Amygdala (tissue), 56 donors: Measurements from ENCODE around the gene GPHN.
"Not testable (repeated sequence)": the region's sequence is repeated elsewhere in the genome, so short reads cannot be mapped to it uniquely, and the experiment has no call there.

Experiments
- DNase-seq, 56 donors: peaks; one replicate each; lab custom pipeline; 2025; lab: John Stamatoyannopoulos, UW

Gene GPHN

GRCh38 chr14:66498311-66498710, 9.6 kb upstream of the GPHN start:
- DNase-seq, result no peak

DNA sequence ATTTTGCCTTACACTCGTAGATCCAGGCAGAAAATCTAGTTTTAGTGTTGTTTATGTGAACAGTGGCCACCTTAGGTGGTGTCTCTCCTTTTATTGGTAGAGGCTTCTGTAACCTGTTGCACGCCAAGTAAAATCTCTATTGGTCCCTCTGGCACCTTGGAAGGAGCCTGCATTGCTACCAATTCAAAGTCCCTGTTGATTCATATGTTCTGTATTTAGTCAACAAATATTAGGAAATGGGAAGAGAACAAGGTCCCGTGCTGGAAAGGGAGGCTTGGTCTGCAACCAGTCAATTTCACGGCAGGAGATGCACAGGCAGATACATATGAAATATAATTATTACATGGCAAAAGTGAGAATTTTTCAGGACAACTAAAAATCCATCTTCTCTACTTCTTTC, 6.4 kb upstream of the GPHN start:
- no peak for DNase-seq

GRCh38 chr14:66502836-66503235, 5.1 kb upstream of the GPHN start:
- not testable (repeated sequence) for DNase-seq

DNA sequence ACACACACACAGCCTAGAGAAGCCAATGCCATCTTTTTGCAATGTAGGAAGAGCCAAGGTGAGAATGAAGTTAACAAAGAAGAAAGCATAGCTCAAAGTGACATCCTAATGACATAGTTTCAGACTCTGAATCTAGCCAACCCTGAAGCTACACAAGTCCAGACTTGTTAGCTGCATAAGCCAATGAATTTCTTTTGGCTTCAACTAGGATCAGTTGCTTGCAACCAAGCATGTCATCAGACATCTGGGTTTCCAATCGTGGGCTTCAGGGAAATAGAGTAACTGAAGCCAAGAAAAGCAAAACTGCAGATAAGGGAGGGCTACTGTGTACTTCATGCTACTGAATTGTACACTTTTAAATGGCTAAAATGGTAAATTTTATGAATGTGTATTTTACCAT, 4.4 kb upstream of the GPHN start:
- no peak for DNase-seq

- DNase-seq, result peak in 3 of 56 donors; percentile 49 to 80 (median 55)
These were observed 696 bp upstream of the GPHN start for GRCh38 chr14:66507181-66507721.

DNA sequence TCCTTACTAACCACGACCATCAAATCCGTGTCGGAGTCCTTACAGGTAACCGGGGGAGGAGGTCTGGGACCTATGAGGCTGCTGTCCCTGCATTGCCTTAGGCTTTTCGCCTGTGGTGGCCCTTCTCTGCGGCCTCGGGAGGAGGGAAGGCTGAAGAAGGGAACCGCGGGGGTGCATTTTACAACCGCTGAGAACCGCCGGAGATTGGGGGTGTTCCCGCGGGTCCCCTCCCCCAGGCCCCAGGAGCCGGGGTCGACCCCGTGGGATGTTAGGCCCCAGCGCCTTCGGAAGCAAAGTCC, 549 bp downstream of the GPHN start:
- no peak for DNase-seq

DNA sequence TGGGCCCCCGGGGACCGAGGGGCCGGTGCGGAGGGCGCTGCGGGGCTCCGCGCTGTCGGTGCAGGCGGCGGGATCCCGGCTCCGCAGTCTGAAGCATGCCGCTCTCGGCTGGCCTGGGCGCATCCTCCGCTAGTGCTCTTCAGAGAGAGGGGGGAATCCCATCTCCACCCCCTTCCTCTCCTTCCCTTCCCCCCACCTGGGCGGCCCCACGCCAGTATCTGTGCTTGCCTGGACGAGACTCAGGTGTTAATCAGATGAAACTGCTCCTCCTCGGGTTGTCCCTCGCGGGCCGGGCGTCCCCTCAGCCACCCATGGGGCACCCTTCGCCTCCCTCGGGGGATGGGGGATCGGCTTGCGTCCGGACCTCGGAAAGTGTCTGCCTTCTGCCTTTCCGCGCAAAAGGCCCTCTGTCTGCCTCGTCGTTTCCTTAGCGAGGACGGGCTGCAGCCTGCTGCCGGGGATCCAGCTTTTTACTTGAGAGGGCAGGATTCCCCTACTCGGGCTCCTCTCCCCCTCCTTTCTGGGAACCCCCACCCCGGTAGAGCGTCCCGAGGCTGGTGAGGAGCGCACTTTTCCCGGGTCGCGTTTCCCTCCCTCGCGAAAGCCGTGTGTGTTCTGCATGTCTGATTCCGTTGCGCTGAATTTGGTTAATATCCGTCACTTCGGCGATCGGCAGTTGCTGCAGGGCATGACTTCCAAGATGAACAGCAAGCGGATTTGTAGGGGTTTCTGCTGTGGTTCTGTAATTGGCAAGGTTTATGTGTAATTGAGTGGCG, 1.1 kb downstream of the GPHN start:
- peak in 38 of 56 donors; percentile 2 to 63 (median 33) for DNase-seq

DNA sequence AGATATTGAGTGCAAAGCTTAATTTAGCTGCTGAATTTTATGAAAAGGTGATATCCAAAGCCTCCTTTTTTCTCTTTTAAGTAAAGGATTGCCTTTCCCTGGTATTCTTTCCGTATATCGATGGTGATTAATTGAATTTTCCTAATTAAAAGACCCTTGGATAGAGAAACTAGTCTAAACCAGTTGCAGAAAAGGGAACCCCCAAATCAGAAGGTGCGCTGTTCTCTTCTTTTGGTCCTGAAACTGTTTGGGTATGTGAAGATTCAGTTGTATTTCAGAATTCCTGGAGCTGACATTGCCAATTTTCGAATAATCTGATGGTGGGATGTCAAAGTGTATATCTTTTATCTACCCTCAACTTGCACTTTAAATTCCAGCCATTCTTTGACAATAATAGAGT, 1.9 kb downstream of the GPHN start:
- no peak for DNase-seq

DNA sequence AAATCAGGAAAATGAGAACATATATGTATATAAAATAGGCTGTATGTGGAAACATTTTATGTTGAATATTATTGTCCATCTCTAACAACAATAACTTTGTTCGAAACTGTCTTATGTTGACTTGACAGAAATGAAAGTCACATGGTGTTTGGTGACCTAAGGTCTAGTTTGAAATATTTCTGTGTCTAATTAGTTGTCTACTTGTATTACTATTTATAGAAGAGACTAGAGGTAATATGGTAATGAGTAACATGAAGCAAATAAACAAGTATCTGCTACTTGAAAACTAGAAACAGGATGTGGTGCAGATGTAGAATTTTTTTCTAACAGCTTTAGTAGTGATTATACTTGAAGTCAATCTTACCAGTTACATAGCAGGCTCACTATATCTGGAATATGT, 3.9 kb downstream of the GPHN start:
- no peak for DNase-seq

GRCh38 chr14:66514213-66514612, 6.3 kb downstream of the GPHN start:
- DNase-seq, result no peak

GRCh38 chr14:66530526-66530925, 22.6 kb downstream of the GPHN start:
- no peak for DNase-seq

GRCh38 chr14:66539034-66539433, 31.1 kb downstream of the GPHN start:
- DNase-seq, result no peak

DNA sequence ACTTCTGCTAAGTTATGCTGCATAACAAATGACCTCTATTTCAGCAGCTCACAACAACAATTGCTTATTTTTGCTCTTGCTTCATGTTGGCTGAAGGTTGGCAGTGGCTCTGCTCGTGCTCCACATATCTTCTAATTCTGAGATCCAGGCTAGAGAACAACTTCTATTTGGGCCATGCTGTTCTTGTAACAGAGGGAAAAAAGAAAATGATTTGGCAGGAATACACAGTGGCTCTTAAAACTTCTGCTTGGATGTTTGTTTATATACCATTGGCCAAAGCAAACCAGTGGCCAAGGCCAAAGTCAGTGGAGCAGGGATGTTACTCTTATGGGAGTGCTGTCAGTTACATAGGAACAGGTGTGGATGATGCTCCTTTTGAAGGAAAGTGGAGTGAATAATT, 32.1 kb downstream of the GPHN start:
- DNase-seq, result peak in 6 of 56 donors; percentile 1 to 5 (median 2)

- DNase-seq, result no peak
These were observed 33.7 kb downstream of the GPHN start for GRCh38 chr14:66541627-66542026.

GRCh38 chr14:66543996-66544395, 36.0 kb downstream of the GPHN start:
- no peak for DNase-seq

GRCh38 chr14:66545191-66545590, 37.2 kb downstream of the GPHN start:
- DNase-seq, result not testable (repeated sequence)

GRCh38 chr14:66545751-66546150, 37.8 kb downstream of the GPHN start:
- DNase-seq, result not testable (repeated sequence)

DNA sequence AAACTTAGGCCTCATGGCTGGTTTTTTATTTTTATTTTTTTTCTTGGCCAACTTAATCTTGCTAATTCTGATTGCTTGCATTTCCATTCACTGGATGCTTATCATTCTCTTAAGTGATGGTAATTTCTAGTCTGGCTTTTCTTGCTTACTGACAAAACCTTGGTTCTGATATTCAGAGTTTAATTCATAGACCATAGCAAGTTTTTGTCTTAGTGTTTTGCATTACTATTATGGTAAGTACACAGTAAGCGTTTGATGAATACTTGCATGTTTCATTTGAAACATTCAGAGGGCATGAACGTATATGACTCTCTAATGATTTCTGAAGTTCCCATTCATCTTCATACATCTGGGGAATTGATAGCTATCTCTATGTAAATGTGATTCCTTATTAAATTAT, 55.8 kb downstream of the GPHN start:
- no peak for DNase-seq

- DNase-seq, result no peak
These were observed 60.3 kb downstream of the GPHN start for GRCh38 chr14:66568220-66568619.

- DNase-seq, result no peak
These were observed 64.9 kb downstream of the GPHN start for GRCh38 chr14:66572826-66573225.

DNA sequence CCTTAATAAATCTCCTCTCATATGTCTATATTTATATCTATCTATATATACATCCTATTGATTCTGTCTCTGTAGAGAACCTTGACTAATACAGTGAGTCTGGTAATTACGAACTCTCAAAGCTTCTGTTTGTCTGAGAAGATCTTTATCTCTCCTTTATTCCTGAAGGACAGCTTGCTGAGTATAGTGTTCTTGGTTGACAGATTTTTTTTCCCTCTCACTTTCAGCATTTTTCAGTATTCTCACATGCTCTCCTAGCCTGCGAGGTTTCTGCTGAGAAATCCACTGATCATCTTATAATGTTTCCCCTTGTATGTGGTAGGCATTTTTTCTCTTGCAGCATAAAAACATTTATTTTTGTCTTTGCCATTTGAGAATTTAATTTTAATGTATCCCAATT, 67.1 kb downstream of the GPHN start:
- no peak for DNase-seq

DNA sequence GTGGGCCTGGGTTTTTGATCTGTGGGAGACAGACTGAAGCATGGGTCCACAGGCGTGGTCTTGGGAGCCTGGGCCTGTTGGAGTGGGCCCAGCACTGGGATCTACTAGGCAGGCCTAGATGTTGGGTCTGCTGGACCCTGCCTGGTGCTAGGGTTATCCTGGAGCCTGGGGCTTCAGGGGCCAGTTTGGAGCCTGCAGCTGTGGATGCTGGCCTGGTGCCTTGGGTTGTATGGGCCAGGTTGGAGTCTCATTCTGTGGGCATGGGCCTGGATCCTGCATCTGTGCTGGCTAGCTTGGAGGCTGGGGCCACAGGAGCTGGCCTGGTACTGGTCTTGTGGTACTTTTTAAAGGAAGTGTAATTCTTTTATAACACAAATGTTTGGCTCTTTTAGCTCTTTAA, 68.0 kb downstream of the GPHN start:
- no peak for DNase-seq

- DNase-seq, result not testable (repeated sequence)
These were observed 79.8 kb downstream of the GPHN start for GRCh38 chr14:66587753-66588152.
